ENCODE measurements around the gene LYAR.

LYAR gene

DNA sequence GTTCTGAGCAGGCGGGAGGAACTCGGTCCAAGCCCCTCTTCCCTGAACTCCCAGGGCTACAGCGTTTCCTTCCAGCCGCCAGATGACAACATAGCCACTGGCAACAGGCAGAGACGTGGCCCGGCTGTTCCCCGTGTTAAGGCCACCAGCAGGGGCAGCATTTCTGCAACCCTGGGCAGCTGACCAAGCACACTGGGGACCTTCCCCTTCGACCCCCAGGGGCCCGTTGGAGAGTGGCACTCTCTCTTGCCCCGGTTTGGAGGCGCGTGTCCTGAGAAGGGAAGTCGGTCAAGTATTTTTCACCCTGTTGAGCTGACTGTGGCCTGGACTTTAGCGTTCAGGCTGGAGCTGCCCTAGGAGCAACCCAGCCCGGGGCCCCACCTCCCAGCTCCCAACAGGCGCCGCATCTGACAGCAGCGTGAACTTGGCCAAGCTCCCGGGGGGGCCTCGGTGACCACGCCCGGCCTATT lies 37.7 kb upstream of the LYAR start:
- Histone ChIP-seq H3K4me1 (ENCODE audit: control insufficient read depth, insufficient read depth, low read length) (no peaks in the 10 kb centered on the region), H3K36me3 (ENCODE audit: control insufficient read depth in 2 of 2, insufficient read depth in 1 of 2, low read length in 2 of 2) (peaks cover 0 to 1% of the 10 kb centered on the region in 2 experiments; a peak in 1 of 3 replicates), H3K4me3 (ENCODE audit: low read depth, low read length) (no peak overlapping the region), H3K27ac (ENCODE audit: extremely low read depth, low read depth, low read length) (no peak overlapping the region), H3K9me3 (ENCODE audit: control insufficient read depth, insufficient read depth, low read depth, low read length) (no peaks in the 10 kb centered on the region)
- ChIA-PET CTCF (interaction anchor here (0.9 kb wide), 1 partner anchor 17 kb away, joined by 3 read pairs; no protein-coding TSS in a partner anchor), POLR2A (no interaction called here)
- no peak for TF ChIP-seq ZNF670 (tag by site-specific recombination; IDR thresholded peaks at IDR 0.05; ENCODE audit: low read depth)
- TF ChIP-seq ATF2 (tag by site-specific recombination; IDR thresholded peaks at IDR 0.05; ENCODE audit: low read depth) = no peak
- TF ChIP-seq ZBTB1 (tag by site-specific recombination; IDR thresholded peaks at IDR 0.05) = no peak
- no peak for TF ChIP-seq ZNF658 (tag by site-specific recombination; IDR thresholded peaks at IDR 0.05)

- H3K36me3 ChIP-seq (ENCODE audit: control insufficient read depth in 2 of 2, insufficient read depth in 1 of 2, low read length in 2 of 2) = peaks cover 0 to 13% of the 10 kb centered on the region in 2 experiments; a peak in 1 of 3 replicates
- no peaks in the 10 kb centered on the region for H3K9me3 ChIP-seq (ENCODE audit: control insufficient read depth, insufficient read depth, low read depth, low read length)
- no peak for TF ChIP-seq ZNF501 (tag by site-specific recombination; IDR thresholded peaks at IDR 0.05)
- TF ChIP-seq EGR2 (tag by site-specific recombination; IDR thresholded peaks at IDR 0.05; ENCODE audit: low read depth) = no peak
- no peak for TF ChIP-seq ZNF621 (tag by site-specific recombination; IDR thresholded peaks at IDR 0.05)
- no peak for TF ChIP-seq ZBTB1 (tag by site-specific recombination; IDR thresholded peaks at IDR 0.05)
- no peak for TF ChIP-seq ATF2 (tag by site-specific recombination; IDR thresholded peaks at IDR 0.05; ENCODE audit: low read depth)
- no peak for TF ChIP-seq ZNF112 (tag by site-specific recombination; IDR thresholded peaks at IDR 0.05)
- TF ChIP-seq ZNF600 (tag by site-specific recombination; IDR thresholded peaks at IDR 0.05) = no peak
- TF ChIP-seq YY2 (tag by site-specific recombination; IDR thresholded peaks at IDR 0.05) = no peak
- POLR2A ChIA-PET = no interaction called here
- H3K4me3 ChIP-seq (ENCODE audit: low read depth, low read length) = no peak overlapping the region
- no peak overlapping the region for H3K27ac ChIP-seq (ENCODE audit: extremely low read depth, low read depth, low read length)
- CTCF ChIA-PET = no interaction called here
- no peaks in the 10 kb centered on the region for H3K4me1 ChIP-seq (ENCODE audit: control insufficient read depth, insufficient read depth, low read length)
Observed at GRCh38 chr4:4326166-4326565, 36.2 kb upstream of the LYAR start.

DNA sequence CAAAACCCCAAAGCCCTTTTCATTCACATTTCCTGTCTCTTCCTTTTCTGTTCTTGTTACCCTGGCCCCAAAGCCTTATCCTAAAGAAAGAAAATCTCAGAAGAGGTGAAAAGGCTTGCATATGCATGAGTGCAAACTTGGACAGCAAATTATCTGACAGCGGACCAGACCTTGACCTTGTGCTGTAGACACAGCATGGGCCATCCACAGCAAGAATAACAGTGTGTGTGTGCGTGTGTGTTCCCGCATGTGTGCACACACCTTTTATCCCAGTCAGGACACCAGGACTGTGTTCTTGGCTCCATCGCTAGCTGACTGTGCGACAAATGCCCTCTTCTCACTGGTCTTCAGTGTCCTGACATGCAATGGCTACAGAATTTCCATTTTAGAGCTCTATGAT lies 35.4 kb upstream of the LYAR start:
- Histone ChIP-seq H3K27ac (ENCODE audit: extremely low read depth, low read depth, low read length) (no peak overlapping the region), H3K9me3 (ENCODE audit: control insufficient read depth, insufficient read depth, low read depth, low read length) (no peaks in the 10 kb centered on the region), H3K4me1 (ENCODE audit: control insufficient read depth, insufficient read depth, low read length) (no peaks in the 10 kb centered on the region), H3K36me3 (ENCODE audit: control insufficient read depth in 2 of 2, insufficient read depth in 1 of 2, low read length in 2 of 2) (peaks cover 0 to 21% of the 10 kb centered on the region in 2 experiments; a peak in 1 of 3 replicates), H3K4me3 (ENCODE audit: low read depth, low read length) (no peak overlapping the region)
- ChIA-PET CTCF (interaction anchor here (0.6 kb wide), 1 partner anchor 51 kb away, joined by 3 read pairs; no protein-coding TSS in a partner anchor), POLR2A (no interaction called here)
- TF ChIP-seq MYNN (tag by site-specific recombination; IDR thresholded peaks at IDR 0.05; ENCODE audit: borderline replicate concordance) (no peak), ZNF701 (tag by site-specific recombination; IDR thresholded peaks at IDR 0.05) (no peak), YY1 (tag by site-specific recombination; IDR thresholded peaks at IDR 0.05) (no peak), ZNF311 (tag by site-specific recombination; IDR thresholded peaks at IDR 0.05; ENCODE audit: borderline replicate concordance) (no peak), IKZF3 (tag by site-specific recombination; IDR thresholded peaks at IDR 0.05) (no peak), ZNF2 (tag by site-specific recombination; IDR thresholded peaks at IDR 0.05) (no peak), MEIS1 (CRISPR knock-in tag; IDR thresholded peaks at IDR 0.05; ENCODE audit: borderline replicate concordance) (no peak), ZNF10 (tag by site-specific recombination; IDR thresholded peaks at IDR 0.05) (no peak), ZNF558 (tag by site-specific recombination; IDR thresholded peaks at IDR 0.05) (no peak), ZNF654 (tag by site-specific recombination; IDR thresholded peaks at IDR 0.05; ENCODE audit: low read depth) (no peak), ZNF621 (tag by site-specific recombination; IDR thresholded peaks at IDR 0.05) (no peak), ZNF391 (tag by site-specific recombination; IDR thresholded peaks at IDR 0.05; ENCODE audit: borderline replicate concordance, low read depth) (no peak), ZNF394 (tag by site-specific recombination; IDR thresholded peaks at IDR 0.05; ENCODE audit: borderline replicate concordance) (no peak), PRDM1 (tag by site-specific recombination; IDR thresholded peaks at IDR 0.05) (no peak), ZNF423 (tag by site-specific recombination; IDR thresholded peaks at IDR 0.05) (no peak), ZBTB11 (tag by site-specific recombination; conservative IDR thresholded peaks at IDR 0.05; ENCODE audit: low read depth) (no peak), ZNF626 (tag by site-specific recombination; IDR thresholded peaks at IDR 0.05) (no peak), ZBTB20 (tag by site-specific recombination; IDR thresholded peaks at IDR 0.05) (no peak), HOXC10 (CRISPR knock-in tag; IDR thresholded peaks at IDR 0.05) (no peak)

Data from HEK293 (cell line).